Measurements from ENCODE around the gene KCNH8.

KCNH8 gene

DNA sequence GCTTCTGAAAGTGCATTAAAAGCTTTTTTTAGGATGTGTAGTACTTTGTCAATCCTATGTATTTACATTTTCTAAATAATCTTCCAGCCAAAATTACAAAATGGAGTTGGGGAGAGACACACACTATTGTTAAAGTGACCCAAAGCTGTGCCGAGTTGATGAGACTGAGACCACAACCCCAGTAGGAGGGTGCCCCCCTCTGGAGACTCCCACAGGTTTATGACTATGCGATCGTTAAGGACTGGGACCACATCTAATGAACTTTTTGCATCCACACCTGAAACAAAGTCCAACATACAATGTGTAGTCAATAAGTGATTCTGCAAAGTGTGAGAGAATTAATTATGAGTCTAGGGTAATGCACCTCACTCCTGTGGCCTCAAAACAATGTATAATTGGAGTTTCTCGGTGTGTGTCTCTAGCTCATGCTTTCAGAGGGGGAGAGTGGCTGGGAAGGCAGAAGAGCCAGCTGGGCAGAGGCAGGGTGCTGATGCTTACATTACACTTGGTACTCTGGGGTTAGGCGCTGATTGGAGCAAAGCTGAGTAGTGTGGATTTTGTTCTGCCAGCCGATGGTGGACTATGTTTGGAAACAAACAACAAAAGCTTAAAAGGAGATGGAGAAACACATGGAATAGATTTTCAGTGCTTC lies 102.8 kb downstream of the KCNH8 start:
- DNase-seq (ENCODE audit: low read depth): no peak

DNA sequence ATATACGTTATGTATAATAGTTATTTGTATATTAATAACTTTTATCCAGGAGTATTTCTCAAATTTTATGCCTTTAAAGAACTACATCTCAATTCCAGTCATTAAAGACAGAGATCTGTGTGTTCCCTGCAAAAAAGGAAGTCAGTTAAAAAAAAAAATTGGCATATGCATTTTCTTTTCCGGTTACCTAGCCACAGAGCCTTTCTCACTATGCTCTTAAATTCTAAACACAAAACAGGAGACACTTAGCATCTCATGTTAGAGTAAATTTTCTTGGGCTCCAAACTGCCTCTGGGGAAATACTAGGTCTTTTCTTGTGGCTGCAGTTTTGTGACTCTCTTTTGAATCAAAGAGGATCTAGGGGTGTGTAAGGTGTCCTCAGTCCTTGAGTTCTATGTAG lies 105.9 kb downstream of the KCNH8 start:
- no peak for DNase-seq (ENCODE audit: low read depth)

DNA sequence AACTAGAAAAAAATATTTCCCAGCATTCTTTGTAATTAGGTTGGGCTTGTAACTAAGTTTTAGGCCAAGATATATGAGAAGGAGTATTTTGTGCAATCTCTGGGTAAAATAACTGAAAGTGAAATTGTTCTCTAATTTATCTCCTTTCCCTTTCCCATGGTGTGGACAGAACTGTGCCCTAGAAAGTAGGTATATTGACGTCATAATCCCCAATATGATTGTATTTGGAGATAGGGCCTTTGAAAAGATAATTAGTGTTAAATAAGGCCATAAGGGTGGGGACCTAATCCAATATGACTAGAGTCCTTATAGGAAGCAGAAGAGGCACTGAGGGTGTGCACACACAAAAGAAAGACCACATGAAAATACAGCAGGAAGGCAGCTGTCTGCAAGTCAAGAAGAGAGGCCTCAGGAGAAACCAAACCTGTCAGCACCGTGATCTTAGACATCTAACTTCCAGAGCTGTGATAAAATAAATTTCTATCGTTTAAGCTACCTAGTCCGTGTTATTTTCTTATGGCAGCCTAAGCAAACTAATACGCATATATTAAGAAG lies 106.6 kb downstream of the KCNH8 start:
- DNase-seq (ENCODE audit: low read depth): no peak

DNA sequence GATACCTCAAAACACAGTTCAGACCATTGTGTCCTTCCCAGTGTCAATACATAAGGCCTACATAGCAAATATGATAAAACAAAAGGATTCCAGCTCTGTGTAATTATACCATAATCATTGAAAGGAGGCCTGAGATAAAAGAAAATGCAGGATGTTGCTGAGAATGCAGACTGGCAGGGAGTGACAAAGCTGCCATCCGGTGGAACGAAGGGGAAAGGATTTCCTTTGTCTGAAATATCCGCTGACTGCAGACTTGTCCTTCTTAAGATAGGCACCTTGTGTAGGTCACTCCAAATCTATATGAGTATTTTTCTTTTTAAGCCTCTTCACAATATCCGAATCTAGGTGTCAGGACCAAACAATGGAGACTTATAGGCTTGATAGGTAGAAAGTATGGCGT lies 108.0 kb downstream of the KCNH8 start:
- no peak for DNase-seq (ENCODE audit: low read depth)

DNA sequence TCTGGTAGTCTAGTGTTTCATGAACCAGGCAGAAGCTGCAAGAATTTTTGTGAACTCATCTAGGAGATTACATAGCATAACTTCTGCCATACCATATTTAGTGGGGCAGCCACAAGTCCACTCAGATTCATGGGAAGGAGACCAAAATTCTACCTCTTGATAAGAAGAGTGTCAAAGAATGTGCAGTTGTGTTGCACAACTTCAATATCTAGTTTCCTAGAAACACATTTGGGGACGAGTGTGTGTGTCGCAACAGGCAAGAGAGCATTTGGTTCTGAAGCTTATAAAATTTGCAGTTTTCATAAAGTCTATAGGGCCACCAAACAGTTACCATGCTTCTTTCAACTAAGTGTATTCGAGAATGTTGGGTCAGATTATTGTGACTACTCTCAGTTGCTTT lies 115.3 kb downstream of the KCNH8 start:
- DNase-seq (ENCODE audit: low read depth): no peak

DNA sequence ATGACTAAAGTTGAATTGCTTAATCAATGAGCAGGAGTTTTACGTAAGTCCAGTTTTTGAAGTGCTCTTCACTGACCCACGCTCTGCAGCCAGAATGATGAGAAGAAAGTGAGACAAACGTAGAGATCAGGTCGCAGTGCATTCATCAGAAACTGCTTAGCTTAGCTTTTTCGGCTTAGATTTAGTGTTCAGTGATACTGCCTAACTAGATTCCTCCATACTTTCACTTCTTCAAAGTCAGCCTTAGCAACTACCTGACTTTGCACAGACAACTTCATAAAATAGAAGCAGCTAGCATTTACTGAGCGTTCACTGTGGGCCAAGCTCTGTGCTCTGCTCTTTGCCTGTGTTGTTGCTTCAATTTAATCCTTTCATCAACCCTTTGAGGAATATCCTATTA lies 116.1 kb downstream of the KCNH8 start:
- DNase-seq (ENCODE audit: low read depth): no peak

DNA sequence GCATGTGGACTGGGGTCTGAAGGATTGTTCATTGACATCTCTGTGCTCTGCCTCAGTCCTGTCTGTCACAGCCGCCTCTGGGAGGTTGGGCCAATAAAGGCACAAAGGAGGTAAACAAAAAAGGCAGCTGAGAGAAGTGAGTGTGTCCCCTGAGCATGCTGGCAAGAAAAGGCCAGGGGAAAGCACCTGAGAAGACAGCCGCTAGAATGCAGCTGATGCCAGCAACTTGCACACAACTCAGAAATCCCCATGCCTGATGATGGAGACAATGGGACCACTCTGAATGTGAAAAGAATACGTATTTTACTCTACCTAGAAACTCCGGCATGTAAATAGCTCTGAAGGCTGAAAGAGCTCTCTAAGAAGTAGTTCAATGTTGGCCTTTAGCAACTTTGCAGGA lies 118.7 kb downstream of the KCNH8 start:
- DNase-seq (ENCODE audit: low read depth): no peak

DNA sequence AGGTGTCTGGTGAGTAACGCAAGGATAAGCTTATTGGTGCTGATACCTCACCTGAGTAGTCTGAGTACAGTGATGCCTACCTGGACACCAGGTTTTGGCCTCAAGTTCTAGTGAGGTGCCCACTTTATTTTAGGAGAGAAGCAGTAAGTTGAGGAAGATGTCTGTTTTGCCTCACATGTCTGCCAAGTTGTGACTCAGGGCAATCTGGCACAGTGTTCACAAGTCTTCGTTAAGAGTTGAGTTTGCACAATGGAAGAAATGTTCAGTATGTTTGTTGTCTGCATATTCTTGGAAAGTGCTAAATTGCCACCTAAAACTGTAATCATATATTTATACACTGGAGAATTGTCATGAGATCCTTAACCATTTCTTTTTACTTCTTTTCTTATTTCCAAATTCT lies 122.2 kb downstream of the KCNH8 start:
- DNase-seq (ENCODE audit: low read depth): no peak

DNA sequence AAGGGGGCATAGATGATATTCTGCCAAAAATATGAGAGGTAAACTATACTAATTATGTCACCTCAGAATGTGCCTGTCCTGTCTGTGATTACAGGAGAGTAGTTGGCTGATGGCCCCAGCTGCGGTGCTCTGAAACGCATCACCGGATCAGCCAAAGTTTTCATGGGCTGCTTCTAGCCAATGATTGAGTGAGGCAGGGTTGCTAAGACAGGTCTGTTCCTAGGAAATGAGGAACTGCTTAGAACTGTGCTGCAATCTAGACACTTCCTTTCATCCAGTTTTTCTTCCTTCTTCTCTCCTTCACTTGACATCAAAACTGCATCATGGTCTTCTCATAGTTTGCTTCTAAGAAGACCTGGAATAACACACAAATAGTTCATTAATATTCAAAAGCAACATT lies 124.0 kb downstream of the KCNH8 start:
- no peak for DNase-seq (ENCODE audit: low read depth)

DNA sequence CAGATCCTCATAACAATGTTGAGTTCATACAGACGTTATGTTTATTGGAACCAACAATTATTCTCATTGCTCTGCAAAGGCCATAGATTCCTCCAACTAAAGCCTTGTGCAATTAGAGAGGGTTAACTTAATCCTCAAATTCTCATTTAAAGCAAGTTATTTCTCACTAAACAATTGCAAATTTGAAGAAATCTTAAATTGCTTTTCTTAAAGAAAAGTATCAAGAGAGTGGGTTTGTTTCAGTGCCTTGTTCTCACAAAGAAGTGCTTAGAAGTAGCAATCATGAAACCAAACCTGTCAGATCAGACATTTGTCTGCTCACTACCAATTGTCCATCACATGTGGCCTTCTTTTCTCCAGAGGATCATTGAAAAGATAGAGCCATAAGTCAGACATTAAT lies 124.8 kb downstream of the KCNH8 start:
- no peak for DNase-seq (ENCODE audit: low read depth)

DNA sequence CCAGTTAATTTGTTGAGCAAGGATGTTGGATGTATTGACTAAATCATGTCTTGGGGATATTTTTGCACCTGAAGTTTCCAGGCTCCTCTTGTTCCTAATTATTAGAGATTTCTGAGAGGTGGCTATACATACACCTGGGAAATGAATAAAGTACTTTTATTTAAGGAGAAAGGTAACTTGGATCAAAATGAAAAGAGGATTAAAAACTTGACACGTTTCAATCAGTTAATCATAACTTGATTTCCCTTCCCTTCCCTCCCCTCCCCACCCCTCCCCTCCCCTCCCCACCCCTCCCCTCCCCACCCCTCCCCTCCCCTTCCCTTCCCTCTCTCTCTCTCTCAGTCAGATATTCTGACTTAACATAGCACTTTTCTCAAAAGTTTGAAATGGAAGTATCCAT lies 126.3 kb downstream of the KCNH8 start:
- no peak for DNase-seq (ENCODE audit: low read depth)

DNA sequence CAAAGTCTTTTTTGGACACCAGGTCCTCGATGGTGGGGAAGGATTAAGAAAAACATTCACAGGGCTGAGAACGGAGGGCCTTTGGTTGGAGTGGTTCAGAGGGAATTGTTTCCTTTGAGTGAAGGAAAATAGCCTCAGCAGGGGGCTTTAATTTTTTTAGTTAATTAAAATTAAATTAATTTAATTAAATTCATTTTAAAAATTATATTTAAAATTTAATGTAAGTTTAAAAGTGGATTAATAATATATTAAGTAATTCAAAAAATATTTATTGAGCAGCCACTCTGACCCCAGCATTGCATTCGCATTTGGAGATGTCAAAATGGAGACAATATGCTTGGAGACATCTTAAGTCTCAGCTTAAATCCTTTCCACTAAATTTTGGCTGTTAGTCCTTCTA lies 136.7 kb downstream of the KCNH8 start:
- no peak for DNase-seq (ENCODE audit: low read depth)

DNA sequence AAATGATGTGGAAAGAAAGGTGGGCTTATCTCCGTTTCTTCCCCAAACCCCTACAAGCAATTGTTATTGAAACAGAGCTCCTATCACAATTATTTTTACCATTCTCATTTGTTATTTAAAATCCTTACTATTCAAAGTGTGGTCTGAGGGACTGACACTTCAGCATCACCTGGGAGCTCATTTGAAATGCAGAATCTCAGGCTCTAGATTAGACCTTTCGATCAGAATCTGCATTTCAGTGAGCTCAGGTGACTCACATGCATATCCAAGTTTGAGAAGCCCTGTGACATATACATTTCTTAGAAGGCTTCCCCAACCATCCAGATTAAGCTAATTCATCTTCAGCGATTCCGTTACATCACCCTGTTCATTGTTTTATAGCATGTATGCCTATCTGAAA lies 145.0 kb downstream of the KCNH8 start:
- no peak for DNase-seq (ENCODE audit: low read depth)

DNA sequence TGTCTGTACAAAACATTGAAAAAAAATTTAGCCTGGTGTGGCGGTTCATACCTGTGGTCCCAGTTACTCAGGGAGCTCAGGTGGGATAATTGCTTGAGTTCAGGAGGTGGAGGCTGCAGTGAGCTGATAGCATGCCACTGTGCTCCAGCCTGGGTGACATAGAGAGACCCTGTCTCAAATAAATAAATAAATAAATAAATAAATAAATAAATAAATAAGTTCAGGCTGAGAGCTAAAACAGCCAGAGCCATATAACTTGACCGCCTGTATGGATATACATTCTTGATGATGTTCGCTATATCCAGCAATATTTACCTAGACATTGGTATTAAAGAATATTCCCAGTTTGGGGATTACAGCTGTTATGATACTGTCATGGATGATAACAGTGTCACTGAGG lies 146.9 kb downstream of the KCNH8 start:
- no peak for DNase-seq (ENCODE audit: low read depth)

DNA sequence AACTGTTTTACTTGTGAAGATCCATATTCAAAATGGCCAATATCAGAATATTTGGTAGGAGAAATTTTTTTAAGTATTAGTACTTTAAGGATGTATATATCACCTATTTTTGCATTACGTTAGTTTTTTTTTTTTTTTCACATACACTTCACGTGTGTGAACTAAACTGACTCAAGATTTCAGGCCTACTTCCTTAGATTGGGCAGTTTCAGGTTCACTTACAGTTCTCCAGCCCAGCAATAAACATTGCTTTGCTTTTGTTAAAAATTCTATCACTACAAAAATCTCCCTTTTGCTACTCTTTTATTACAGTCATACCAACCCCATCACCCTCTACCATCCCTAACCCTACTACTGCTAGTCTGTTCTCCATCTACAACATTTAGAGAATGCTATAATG lies 183.6 kb downstream of the KCNH8 start:
- DNase-seq (ENCODE audit: low read depth): no peak

DNA sequence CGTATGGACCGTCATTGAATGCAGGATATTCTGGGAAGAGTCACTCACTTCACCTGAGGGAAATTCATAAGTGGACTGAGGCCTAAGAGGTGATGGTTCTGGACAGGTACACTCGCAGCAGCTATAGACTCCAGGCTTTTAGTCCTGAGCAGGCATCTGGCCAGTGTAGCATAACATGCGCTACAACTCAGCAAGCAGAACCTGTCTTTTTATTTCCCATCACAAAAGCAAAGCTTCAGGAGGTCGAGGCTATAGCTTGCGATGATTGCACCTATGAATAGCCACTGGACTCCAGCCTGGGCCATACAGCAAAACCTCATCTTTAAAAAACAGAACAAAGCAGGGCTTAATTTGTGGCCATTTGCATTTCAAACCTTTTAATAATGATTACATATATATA lies 185.8 kb downstream of the KCNH8 start:
- DNase-seq (ENCODE audit: low read depth): no peak

DNA sequence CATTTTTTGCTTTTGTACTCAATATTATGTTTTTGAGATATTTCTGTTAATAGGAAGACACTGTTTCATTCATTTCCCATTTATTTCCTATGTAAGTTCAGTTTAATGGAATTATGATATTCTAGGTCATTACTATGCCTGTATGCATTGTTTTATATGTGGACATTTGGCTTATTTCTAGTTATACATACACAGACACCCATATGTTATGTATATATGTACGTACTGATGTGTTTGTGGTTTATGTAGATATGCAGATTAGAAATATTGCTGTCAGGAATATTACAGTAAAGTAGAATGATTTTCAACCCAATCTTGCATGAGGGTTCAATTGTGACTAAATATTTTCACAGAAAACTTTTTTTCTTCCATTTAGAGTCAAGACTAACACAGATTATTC lies 190.5 kb downstream of the KCNH8 start:
- no peak for DNase-seq (ENCODE audit: low read depth)

DNA sequence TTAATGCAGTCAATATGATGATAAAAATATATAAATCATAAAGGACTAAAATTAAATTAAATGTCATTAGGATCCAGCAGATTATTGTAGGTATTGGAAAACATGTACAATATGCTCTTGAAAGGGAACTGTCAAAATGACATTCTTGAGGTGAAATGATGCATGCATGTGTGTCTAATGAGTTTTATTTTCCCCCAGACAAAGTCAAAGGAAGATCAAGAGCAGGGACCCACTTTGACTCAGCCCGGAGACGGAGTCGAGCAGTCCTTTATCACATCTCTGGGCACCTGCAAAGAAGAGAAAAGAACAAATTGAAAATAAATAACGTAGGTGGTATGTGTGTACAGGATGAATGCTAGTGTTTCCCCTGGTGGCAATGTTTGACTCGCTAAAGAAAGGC lies 194.1 kb downstream of the KCNH8 start:
- DNase-seq (ENCODE audit: low read depth): no peak

DNA sequence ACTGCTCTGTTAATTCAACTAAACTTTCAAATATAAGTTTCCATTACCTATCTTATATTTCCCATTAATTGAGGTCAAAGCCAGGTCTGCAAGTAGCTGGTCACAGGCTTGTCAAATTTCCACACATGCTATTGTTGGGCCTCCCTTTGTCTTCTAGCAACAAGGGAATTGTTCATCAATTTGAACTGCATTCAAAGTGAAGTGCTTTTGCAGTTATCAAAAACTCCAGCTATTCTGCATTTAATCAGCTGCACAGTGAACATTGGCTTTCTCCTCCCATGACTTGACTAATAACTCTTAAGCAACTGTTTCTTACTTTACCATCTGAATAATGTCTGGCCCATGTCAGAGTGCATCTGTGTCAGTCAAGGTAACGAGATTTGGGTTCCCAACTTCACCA lies 198.4 kb downstream of the KCNH8 start:
- no peak for DNase-seq (ENCODE audit: low read depth)

DNA sequence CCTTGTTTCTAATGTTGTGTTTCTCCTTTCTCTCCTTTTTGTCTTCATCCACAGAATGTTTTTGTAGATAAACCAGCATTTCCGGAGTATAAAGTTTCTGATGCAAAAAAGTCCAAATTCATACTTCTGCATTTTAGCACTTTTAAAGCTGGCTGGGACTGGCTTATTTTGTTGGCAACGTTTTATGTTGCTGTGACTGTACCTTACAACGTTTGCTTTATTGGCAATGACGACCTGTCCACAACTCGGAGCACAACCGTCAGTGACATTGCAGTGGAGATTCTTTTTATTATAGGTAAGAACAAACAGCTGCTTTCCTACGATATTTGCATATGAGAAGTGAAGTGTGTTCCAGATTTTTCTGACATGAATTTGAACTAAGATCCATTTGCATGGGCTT lies 199.4 kb downstream of the KCNH8 start:
- DNase-seq (ENCODE audit: low read depth): no peak

DNA sequence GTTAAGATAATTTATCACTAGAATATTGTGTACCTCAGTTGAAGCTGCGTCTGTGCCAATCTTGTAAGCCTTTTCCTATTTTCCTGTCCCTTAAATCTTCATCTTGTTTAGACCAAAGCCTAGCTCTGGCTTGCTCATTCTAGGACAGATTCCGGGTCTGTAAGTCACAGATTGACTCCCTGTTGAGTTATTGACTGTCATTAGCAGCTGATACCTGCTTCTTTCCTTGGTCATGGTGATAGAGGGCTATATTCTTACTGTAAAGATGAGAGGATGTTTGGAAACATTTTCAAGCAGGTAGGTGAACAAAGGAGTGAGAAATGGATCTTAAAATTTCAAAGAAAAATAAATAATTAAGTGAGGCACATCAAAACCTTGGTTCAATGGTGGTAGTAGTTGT lies 200.2 kb downstream of the KCNH8 start:
- no peak for DNase-seq (ENCODE audit: low read depth)

DNA sequence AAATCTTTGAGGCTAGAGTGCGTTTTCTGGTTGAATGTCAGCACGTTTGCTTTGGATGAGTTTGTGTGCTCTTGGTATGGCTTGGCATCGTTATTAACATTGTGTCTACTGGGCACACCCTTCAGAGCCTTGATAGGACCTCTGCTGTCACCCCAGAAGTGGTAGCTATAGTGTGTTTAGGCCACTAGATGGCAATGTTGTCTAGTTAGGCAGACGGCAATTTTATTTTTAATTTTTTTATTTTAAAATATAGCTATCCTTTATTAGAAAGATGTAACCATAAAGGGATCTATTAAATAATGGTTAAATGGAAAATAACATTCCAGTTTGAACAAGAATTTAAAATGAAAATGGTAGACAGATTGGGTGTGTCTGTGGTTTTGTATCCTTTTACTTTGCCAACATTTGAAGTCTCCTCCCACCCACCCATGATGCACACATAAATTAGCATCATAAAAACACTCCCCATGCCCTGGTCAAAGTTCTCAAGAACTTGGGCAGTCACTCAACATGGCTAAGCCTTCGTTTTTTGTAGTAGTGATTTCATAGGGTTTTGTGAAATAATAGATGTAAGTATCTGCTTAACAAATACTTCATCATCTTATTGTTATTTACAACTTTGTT lies 200.7 kb downstream of the KCNH8 start:
- DNase-seq (ENCODE audit: low read depth): no peak

DNA sequence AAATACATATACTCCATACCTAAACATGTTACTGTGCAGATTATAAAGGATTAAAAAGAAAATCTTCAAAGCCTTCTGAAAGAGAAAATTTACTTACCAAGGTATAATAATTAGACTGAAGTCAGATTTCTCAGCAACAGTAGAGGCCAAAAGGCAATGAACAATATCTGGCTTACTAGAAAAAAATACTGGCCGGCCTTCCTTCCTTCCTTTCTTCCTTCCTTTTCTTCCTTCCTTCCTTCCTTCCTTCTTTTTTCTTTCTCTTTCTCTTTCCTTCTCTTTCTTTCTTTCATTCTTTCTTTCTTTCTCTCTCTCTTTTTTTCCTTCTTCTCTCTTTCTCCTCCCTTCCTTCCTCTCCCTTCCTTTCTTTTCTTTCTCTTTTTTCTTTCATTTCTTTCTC lies 209.6 kb downstream of the KCNH8 start:
- DNase-seq (ENCODE audit: low read depth): no peak

DNA sequence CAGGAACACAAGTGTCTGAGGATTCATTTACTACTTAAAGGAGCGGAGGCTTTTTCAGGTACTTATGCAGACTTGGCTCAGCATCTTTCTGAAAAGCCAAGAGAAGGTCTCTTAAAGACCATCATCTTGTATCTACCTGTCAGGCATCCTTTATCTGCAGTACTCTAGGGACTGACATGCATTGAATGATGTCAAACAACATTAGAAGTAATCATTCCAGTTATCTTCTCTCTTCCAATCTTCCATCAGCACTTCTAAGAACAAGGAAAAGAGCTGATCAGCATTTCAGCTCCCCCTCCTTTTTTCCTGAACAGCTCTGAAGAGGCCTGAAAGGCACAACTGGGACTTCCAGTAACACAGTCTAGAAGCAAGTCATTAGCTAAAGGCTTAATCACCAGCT lies 214.8 kb downstream of the KCNH8 start:
- DNase-seq (ENCODE audit: low read depth): no peak
